ENCODE results near the gene SPOCK2.

SPOCK2 gene

GRCh38 chr10:72058989-72059842, 29.1 kb downstream of the SPOCK2 start:
- Histone ChIP-seq H3K4me1 (ENCODE audit: control insufficient read depth, insufficient read depth, low read length) (peaks cover 16% of the 10 kb centered on the region), H3K27ac (ENCODE audit: extremely low read depth, low read depth, low read length) (peak overlapping the region; percentile 8; the same call in 1 of the 2 replicates), H3K36me3 (ENCODE audit: control insufficient read depth in 2 of 2, insufficient read depth in 1 of 2, low read length in 2 of 2) (no peaks in the 10 kb centered on the region), H3K4me3 (ENCODE audit: low read depth, low read length) (no peak overlapping the region), H3K9me3 (ENCODE audit: control insufficient read depth, insufficient read depth, low read depth, low read length) (no peaks in the 10 kb centered on the region)
- ChIA-PET POLR2A (no interaction called here), CTCF (interaction anchor here (0.6 to 2.2 kb wide), 7 partner anchors 9 to 287 kb away, joined by 3 to 10 read pairs (median 3); no protein-coding TSS in a partner anchor)
- TF ChIP-seq ZBTB20 (tag by site-specific recombination; IDR thresholded peaks at IDR 0.05): peak; percentile 31; the same call in 1 of the 2 replicates
- no peak for TF ChIP-seq KLF1 (tag by site-specific recombination; IDR thresholded peaks at IDR 0.05)
- TF ChIP-seq ZNF629 (tag by site-specific recombination; IDR thresholded peaks at IDR 0.05): peak; percentile 51; the same call in 1 of the 2 replicates
- no peak for TF ChIP-seq ZNF155 (tag by site-specific recombination; IDR thresholded peaks at IDR 0.05)
- no peak for TF ChIP-seq ZNF558 (tag by site-specific recombination; IDR thresholded peaks at IDR 0.05)
- peak; percentile 50; the same call in 1 of the 2 replicates for TF ChIP-seq TSHZ1 (tag by site-specific recombination; IDR thresholded peaks at IDR 0.05; ENCODE audit: borderline replicate concordance)
- no peak for TF ChIP-seq ZNF423 (tag by site-specific recombination; IDR thresholded peaks at IDR 0.05)
- no peak for TF ChIP-seq ZNF501 (tag by site-specific recombination; IDR thresholded peaks at IDR 0.05)
- peak; percentile 76 for TF ChIP-seq ZEB2 (tag by site-specific recombination; IDR thresholded peaks at IDR 0.05)
- TF ChIP-seq ZNF391 (tag by site-specific recombination; IDR thresholded peaks at IDR 0.05; ENCODE audit: borderline replicate concordance, low read depth): no peak
- peak; percentile 77 for TF ChIP-seq ZFHX2 (tag by site-specific recombination; conservative IDR thresholded peaks at IDR 0.05)
- TF ChIP-seq KLF17 (tag by site-specific recombination; IDR thresholded peaks at IDR 0.05): peak; percentile 64; the same call in 1 of the 2 replicates
- TF ChIP-seq MEIS1 (CRISPR knock-in tag; IDR thresholded peaks at IDR 0.05; ENCODE audit: borderline replicate concordance): no peak
- no peak for TF ChIP-seq ZNF341 (tag by site-specific recombination; IDR thresholded peaks at IDR 0.05; ENCODE audit: low read depth)
- peak; percentile 70 for TF ChIP-seq EGR2 (tag by site-specific recombination; IDR thresholded peaks at IDR 0.05; ENCODE audit: low read depth)
- 0 out of 2 replicates have a peak, but pooled peaks have one; percentile 19 for TF ChIP-seq BCL11A (tag by site-specific recombination; IDR thresholded peaks at IDR 0.05; ENCODE audit: low read depth)
- no peak for TF ChIP-seq OSR2 (tag by site-specific recombination; IDR thresholded peaks at IDR 0.05)
- 0 out of 2 replicates have a peak, but pooled peaks have one; percentile 12 for TF ChIP-seq ZNF518A (tag by site-specific recombination; conservative IDR thresholded peaks at IDR 0.05; ENCODE audit: low read depth)
- peak; percentile 72 for TF ChIP-seq PATZ1 (tag by site-specific recombination; IDR thresholded peaks at IDR 0.05)
- TF ChIP-seq ZIC2 (tag by site-specific recombination; IDR thresholded peaks at IDR 0.05): peak; percentile 59
- peak; percentile 68 for TF ChIP-seq ZNF335 (tag by site-specific recombination; conservative IDR thresholded peaks at IDR 0.05)
- TF ChIP-seq INSM2 (tag by site-specific recombination; IDR thresholded peaks at IDR 0.05): peak; percentile 61; the same call in 1 of the 2 replicates
- TF ChIP-seq FEZF1 (tag by site-specific recombination; IDR thresholded peaks at IDR 0.05): peak; percentile 25; the same call in 1 of the 2 replicates
